Measurements from ENCODE around the gene PACRG. TPM values are rescaled to one million over a fixed set of nuclear protein-coding genes. Genes with fewer than 3 reads are reported as not detected.

Gene PACRG
- total RNA-seq, 1 donor from 2014 or later, result under 0.01 TPM

GRCh38 chr6:163165922-163166321 is 438.1 kb downstream of the PACRG start:
- TF ChIP-seq, protein P1, sequence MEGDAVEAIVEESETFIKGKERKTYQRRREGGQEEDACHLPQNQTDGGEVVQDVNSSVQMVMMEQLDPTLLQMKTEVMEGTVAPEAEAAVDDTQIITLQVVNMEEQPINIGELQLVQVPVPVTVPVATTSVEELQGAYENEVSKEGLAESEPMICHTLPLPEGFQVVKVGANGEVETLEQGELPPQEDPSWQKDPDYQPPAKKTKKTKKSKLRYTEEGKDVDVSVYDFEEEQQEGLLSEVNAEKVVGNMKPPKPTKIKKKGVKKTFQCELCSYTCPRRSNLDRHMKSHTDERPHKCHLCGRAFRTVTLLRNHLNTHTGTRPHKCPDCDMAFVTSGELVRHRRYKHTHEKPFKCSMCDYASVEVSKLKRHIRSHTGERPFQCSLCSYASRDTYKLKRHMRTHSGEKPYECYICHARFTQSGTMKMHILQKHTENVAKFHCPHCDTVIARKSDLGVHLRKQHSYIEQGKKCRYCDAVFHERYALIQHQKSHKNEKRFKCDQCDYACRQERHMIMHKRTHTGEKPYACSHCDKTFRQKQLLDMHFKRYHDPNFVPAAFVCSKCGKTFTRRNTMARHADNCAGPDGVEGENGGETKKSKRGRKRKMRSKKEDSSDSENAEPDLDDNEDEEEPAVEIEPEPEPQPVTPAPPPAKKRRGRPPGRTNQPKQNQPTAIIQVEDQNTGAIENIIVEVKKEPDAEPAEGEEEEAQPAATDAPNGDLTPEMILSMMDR (IDR thresholded peaks at IDR 0.05; ENCODE audit: insufficient read depth, low read length, severe bottlenecking), result no peak
- no peak for DNase-seq (ENCODE audit: low read depth)
- H3K4me3 ChIP-seq (ENCODE audit: low read depth, low read length), result no peak overlapping the region
- H3K27me3 ChIP-seq (ENCODE audit: control insufficient read depth, insufficient read depth, low read length), result no peaks in the 10 kb centered on the region
- no peak for FAIRE-seq
- no peaks in the 10 kb centered on the region for H3K36me3 ChIP-seq (ENCODE audit: control insufficient read depth, insufficient read depth, low read length)

GRCh38 chr6:163166507-163166906 is 438.7 kb downstream of the PACRG start:
- no peak for FAIRE-seq
- no peak overlapping the region for H3K4me3 ChIP-seq (ENCODE audit: low read depth, low read length)
- no peaks in the 10 kb centered on the region for H3K27me3 ChIP-seq (ENCODE audit: control insufficient read depth, insufficient read depth, low read length)
- DNase-seq (ENCODE audit: low read depth), result no peak
- no peaks in the 10 kb centered on the region for H3K36me3 ChIP-seq (ENCODE audit: control insufficient read depth, insufficient read depth, low read length)
- TF ChIP-seq, protein P1 (IDR thresholded peaks at IDR 0.05; ENCODE audit: insufficient read depth, low read length, severe bottlenecking), result no peak

GRCh38 chr6:163169521-163169920 is 441.7 kb downstream of the PACRG start:
- no peak for DNase-seq (ENCODE audit: low read depth)
- TF ChIP-seq, protein P1 (IDR thresholded peaks at IDR 0.05; ENCODE audit: insufficient read depth, low read length, severe bottlenecking), result no peak
- Histone ChIP-seq H3K27me3 (ENCODE audit: control insufficient read depth, insufficient read depth, low read length) (no peaks in the 10 kb centered on the region), H3K36me3 (ENCODE audit: control insufficient read depth, insufficient read depth, low read length) (no peaks in the 10 kb centered on the region), H3K4me3 (ENCODE audit: low read depth, low read length) (no peak overlapping the region)
- FAIRE-seq, result no peak

DNA sequence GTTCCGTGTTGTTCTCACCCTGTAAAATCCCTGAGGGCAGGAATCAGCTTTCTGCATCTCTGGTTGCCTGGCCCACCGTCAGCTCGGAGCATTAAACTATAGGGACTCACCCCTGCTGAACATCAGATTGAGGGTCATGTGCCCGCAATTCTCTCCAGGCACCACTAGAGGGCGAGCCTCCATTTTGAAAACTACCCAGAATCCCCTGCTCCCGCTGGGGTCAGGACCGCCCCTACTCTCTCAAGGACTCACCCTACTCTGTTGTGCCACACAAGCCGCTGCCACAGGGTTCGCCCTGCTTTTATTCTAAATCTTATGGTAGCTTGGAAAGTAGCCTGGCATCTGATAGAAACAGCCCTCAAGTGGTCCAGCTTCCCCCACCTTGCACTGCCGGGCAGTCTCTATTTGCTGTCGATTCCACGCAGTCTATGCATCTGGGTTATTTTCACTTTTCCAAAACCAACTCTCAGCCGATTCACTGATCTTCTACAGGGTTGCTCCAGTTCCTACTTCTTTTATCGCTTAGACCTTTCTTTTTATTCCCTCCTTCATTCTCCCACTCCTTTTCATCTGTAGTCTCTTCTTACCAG is 442.6 kb downstream of the PACRG start:
- no peaks in the 10 kb centered on the region for H3K36me3 ChIP-seq (ENCODE audit: control insufficient read depth, insufficient read depth, low read length)
- no peaks in the 10 kb centered on the region for H3K27me3 ChIP-seq (ENCODE audit: control insufficient read depth, insufficient read depth, low read length)
- FAIRE-seq, result no peak
- TF ChIP-seq, protein P1 (IDR thresholded peaks at IDR 0.05; ENCODE audit: insufficient read depth, low read length, severe bottlenecking), result peak; percentile 67
- no peak for DNase-seq (ENCODE audit: low read depth)
- H3K4me3 ChIP-seq (ENCODE audit: low read depth, low read length), result no peak overlapping the region

DNA sequence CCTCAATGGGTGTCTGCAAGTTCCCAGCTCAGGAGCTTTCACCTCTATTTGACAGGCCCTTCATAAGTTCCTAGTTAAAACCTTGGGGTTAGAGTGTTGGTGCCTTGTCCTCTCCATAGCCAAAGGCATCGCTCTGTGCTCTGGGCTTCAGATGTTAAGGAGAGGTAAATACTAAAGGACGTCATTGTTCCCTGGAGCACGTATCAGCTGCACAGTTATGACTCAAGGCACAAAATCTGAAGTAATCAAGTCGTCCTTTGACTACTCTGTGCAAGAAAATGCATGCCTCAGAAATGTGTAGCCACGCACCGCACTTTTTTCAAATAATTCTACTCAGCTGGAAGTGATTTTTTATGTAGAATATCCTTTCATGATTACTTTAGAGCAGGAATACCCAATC is 446.0 kb downstream of the PACRG start:
- no peak for DNase-seq (ENCODE audit: low read depth)
- H3K36me3 ChIP-seq (ENCODE audit: control insufficient read depth, insufficient read depth, low read length), result no peaks in the 10 kb centered on the region
- no peaks in the 10 kb centered on the region for H3K27me3 ChIP-seq (ENCODE audit: control insufficient read depth, insufficient read depth, low read length)
- no peak overlapping the region for H3K4me3 ChIP-seq (ENCODE audit: low read depth, low read length)
- TF ChIP-seq, protein P1 (IDR thresholded peaks at IDR 0.05; ENCODE audit: insufficient read depth, low read length, severe bottlenecking), result no peak
- FAIRE-seq, result no peak

- Histone ChIP-seq H3K4me3 (ENCODE audit: low read depth, low read length) (no peak overlapping the region), H3K27me3 (ENCODE audit: control insufficient read depth, insufficient read depth, low read length) (no peaks in the 10 kb centered on the region), H3K36me3 (ENCODE audit: control insufficient read depth, insufficient read depth, low read length) (no peaks in the 10 kb centered on the region)
- FAIRE-seq (no peak), DNase-seq (ENCODE audit: low read depth) (no peak)
- TF ChIP-seq, protein P1 (IDR thresholded peaks at IDR 0.05; ENCODE audit: insufficient read depth, low read length, severe bottlenecking), result no peak
Observed at GRCh38 chr6:163175301-163175700, 447.5 kb downstream of the PACRG start.
